WERI-Rb-1 (cell line): ENCODE measurements around the gene IFITM1.

Source experiments
- DNase-seq: peaks from one replicate; pipeline ENCODE4 v3.0.0-alpha.2; 2020
- H3K27ac ChIP-seq: fragments of 250-450 bp; sonication (Bioruptor Pico); 2 replicates; pipeline ENCODE4 v1.5.1; 2020; ENCODE audit warnings: mild to moderate bottlenecking, moderate library complexity
- H3K27me3 ChIP-seq: fragments of 250-450 bp; sonication (Bioruptor Pico); 2 replicates; pipeline ENCODE4 v1.5.1; 2021; ENCODE audit warnings: mild to moderate bottlenecking, low read depth, moderate library complexity; ENCODE audit not compliant: insufficient read depth, severe bottlenecking
- H3K36me3 ChIP-seq: fragments of 250-450 bp; sonication (Bioruptor Pico); 2 replicates; pipeline ENCODE4 v1.5.1; 2020; ENCODE audit warnings: mild to moderate bottlenecking, moderate library complexity
- H3K4me3 ChIP-seq: 2 replicates; pipeline ENCODE4 v1.5.1; 2011; ENCODE audit warnings: low read depth, mild to moderate bottlenecking, control low read depth, low read length
- H3K9me3 ChIP-seq: fragments of 250-450 bp; sonication (Bioruptor Pico); 2 replicates; pipeline ENCODE4 v1.5.1; 2021; ENCODE audit warnings: mild to moderate bottlenecking, moderate library complexity; ENCODE audit not compliant: severe bottlenecking
- TF ChIP-seq, protein P1 (sequence below): IDR thresholded peaks from 2 replicates; pipeline ENCODE4 v1.5.1; 2011; ENCODE audit warnings: low read depth, mild to moderate bottlenecking, control low read depth, inconsistent platforms, low read length

The IFITM1 gene

DNA sequence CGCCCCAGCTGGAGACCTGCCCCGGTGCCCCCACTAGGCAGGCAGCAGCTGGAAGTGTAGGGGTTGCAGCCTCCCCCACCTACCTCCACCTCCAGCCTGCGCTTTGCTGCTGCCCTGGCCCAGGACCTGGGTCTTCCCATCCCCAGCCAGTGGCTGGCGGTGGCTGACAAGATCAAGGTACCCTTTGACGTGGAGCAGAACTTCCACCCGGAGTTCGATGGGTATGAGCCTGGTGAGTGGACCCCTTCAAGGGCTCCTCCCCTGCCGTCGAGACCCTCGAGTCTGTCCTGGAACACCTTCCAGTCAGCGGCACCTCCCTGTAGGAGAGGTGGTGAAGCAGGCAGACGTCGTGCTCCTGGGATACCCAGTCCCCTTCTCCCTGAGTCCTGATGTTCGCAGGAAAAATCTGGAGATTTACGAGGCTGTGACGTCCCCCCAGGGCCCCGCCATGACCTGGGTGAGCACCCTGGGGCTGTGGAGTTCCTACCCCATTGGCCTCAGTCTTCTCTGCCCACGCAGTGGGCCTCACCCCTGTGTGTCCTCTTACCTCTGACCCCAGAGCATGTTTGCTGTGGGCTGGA, 20.5 kb upstream of the IFITM1 start:
- H3K36me3 ChIP-seq = no peaks in the 10 kb centered on the region; the same call in 1 of the 2 replicates
- no peak for DNase-seq
- no peaks in the 10 kb centered on the region for H3K9me3 ChIP-seq
- no peak overlapping the region for H3K27ac ChIP-seq
- H3K4me3 ChIP-seq = no peak overlapping the region
- TF ChIP-seq, protein P1, sequence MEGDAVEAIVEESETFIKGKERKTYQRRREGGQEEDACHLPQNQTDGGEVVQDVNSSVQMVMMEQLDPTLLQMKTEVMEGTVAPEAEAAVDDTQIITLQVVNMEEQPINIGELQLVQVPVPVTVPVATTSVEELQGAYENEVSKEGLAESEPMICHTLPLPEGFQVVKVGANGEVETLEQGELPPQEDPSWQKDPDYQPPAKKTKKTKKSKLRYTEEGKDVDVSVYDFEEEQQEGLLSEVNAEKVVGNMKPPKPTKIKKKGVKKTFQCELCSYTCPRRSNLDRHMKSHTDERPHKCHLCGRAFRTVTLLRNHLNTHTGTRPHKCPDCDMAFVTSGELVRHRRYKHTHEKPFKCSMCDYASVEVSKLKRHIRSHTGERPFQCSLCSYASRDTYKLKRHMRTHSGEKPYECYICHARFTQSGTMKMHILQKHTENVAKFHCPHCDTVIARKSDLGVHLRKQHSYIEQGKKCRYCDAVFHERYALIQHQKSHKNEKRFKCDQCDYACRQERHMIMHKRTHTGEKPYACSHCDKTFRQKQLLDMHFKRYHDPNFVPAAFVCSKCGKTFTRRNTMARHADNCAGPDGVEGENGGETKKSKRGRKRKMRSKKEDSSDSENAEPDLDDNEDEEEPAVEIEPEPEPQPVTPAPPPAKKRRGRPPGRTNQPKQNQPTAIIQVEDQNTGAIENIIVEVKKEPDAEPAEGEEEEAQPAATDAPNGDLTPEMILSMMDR = no peak
- no peaks in the 10 kb centered on the region for H3K27me3 ChIP-seq

GRCh38 chr11:293852-294661, 19.8 kb upstream of the IFITM1 start:
- Histone ChIP-seq H3K27ac (no peak overlapping the region), H3K4me3 (no peak overlapping the region), H3K36me3 (no peaks in the 10 kb centered on the region; the same call in 1 of the 2 replicates), H3K27me3 (no peaks in the 10 kb centered on the region), H3K9me3 (no peaks in the 10 kb centered on the region)
- TF ChIP-seq, protein P1 = no peak
- DNase-seq = no peak

DNA sequence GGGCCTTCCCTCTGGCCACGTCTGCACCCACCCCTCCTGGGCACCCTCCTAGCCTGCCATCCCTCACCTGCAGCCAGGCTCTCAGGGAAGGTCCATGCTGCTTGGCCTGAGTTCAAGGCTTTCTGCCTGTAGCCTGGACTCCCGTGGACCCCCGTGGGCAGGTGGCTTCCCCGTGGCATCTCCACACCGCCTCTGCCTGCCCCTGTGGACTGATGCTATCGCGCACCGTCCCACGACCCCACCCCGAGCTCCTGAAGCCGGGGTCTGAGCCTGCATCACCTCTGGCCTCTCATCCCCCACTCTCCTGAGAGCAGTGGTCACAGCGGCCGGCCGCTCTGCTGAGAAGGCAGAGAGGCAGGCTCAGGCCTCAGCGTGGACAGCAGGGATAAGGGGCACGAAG, 19.1 kb upstream of the IFITM1 start:
- Histone ChIP-seq H3K27me3 (no peaks in the 10 kb centered on the region), H3K27ac (no peak overlapping the region), H3K36me3 (no peaks in the 10 kb centered on the region; the same call in 1 of the 2 replicates), H3K4me3 (no peak overlapping the region), H3K9me3 (no peaks in the 10 kb centered on the region)
- TF ChIP-seq, protein P1 = no peak
- no peak for DNase-seq

DNA sequence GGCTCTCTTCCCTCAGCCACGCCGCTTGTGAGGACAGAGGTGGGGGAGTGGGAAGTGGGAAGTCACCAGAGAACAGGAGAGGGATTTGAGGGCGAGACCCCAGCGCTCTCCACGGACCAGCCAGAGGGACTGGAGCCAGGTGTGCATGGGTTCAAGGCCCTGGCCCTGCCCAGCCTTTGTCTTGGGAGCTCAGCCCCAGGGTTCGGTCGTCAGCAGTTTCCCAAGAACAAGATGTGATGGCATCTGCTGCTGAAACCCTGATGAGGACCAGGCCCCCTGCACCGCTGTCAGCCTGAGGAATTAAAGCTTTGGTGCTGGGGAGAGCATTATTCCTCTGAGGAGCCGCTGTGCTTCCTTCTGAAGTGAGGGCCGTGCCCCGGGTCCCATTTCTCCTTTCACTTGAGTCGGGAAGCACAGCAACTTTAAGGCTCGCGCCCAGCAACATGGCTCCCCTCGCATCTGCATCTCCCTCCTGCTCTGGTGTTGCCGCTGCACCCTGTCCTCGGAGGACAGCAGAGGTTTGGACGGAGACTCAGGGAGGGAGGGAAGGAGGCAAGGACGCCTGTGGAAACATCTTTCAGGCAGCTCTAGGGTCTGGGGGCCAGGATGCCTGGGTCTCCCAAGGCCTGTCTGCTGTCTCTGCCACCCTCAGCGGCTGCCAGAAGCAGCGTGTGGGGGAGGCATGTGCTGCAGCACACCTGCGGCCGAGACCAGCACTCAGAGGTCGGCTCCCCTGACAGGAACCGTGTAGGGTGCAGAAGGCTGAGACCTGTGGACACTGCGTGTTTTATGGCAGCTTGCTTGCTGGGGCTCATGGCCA, 18.3 kb upstream of the IFITM1 start:
- Histone ChIP-seq H3K27me3 (no peaks in the 10 kb centered on the region), H3K36me3 (no peaks in the 10 kb centered on the region; the same call in 1 of the 2 replicates), H3K27ac (no peak overlapping the region), H3K4me3 (no peak overlapping the region), H3K9me3 (no peaks in the 10 kb centered on the region)
- TF ChIP-seq, protein P1 = no peak
- DNase-seq = no peak

- Histone ChIP-seq H3K9me3 (no peaks in the 10 kb centered on the region), H3K27me3 (no peaks in the 10 kb centered on the region), H3K4me3 (no peak overlapping the region), H3K27ac (no peak overlapping the region), H3K36me3 (no peaks in the 10 kb centered on the region)
- TF ChIP-seq, protein P1 = no peak
- no peak for DNase-seq
These were observed 17.4 kb upstream of the IFITM1 start for GRCh38 chr11:296171-297050.
